MG63 (cell line): ENCODE results near the gene HENMT1. TPM values are rescaled to one million over a fixed set of nuclear protein-coding genes. Genes with fewer than 3 reads are reported as not detected.
"Not testable (repeated sequence)": the region's sequence is repeated elsewhere in the genome, so short reads cannot be mapped to it uniquely, and the experiment has no call there.

Experiments
- DNase-seq: peaks from one replicate; pipeline ENCODE4 v3.0.0-alpha.2; 2020
- H3K27me3 ChIP-seq: fragments of 250-450 bp; sonication (Bioruptor Pico); 2 replicates; pipeline ENCODE4 v1.5.1; 2020; ENCODE audit warnings: mild to moderate bottlenecking, moderate library complexity
- H3K36me3 ChIP-seq: fragments of 250-450 bp; sonication (Bioruptor Pico); 2 replicates; pipeline ENCODE4 v1.5.1; 2020; ENCODE audit warnings: mild to moderate bottlenecking, moderate library complexity
- H3K4me3 ChIP-seq: fragments of 250-450 bp; sonication (Bioruptor Pico); 2 replicates; pipeline ENCODE4 v1.5.1; 2020; ENCODE audit warnings: mild to moderate bottlenecking, moderate library complexity
- H3K9me3 ChIP-seq: fragments of 250-450 bp; sonication (Bioruptor Pico); 2 replicates; pipeline ENCODE4 v1.5.1; 2020; ENCODE audit warnings: mild to moderate bottlenecking, moderate library complexity
- total RNA-seq: library from RNA; depleted of rRNA; stranded (reverse); fragments of >200 nt; shearing (Covaris generic); gene quantifications from 2 replicates; pipeline ENCODE4 v1.2.3, GENCODE V29; 2014; ENCODE audit warnings: low replicate concordance

The HENMT1 gene
- total RNA-seq, 1 experiment from 2014 or later = 12.3 TPM

DNA sequence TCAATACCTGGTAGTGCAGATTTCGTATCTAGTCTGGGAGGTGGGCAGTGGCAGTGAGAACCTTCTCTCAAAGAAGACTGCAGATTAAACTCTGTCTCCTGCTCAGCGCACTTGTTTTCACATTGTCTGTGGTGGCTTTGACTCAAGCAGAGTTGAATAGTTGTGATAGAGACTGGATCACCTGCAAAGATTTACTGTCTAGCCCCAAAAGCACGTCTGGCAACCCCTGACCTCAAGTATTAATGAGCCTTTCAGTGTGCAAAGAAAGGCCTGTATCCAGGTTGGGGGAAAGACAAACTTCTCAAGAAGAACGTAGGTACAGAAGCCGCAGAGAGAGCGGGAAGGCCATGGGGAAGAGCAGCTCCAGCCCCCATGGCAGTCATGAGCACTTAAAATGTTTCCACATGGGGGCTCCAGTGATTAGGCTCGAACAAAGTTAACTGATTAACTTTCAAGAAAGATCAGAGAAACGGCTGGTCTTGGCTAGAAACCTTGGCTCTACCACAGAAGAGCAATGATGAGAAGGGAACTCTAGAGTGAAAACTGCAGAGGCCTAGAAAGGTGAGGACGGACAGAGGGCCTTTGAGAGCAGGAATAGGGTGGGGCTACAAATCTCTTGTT is 15.2 kb downstream of the HENMT1 start:
- H3K4me3 ChIP-seq = no peak overlapping the region
- no peaks in the 10 kb centered on the region for H3K9me3 ChIP-seq
- H3K27me3 ChIP-seq = 0 out of 2 replicates have a peak, but pooled peaks cover 2% of the 10 kb centered on the region
- H3K36me3 ChIP-seq = no peaks in the 10 kb centered on the region
- DNase-seq = no peak

DNA sequence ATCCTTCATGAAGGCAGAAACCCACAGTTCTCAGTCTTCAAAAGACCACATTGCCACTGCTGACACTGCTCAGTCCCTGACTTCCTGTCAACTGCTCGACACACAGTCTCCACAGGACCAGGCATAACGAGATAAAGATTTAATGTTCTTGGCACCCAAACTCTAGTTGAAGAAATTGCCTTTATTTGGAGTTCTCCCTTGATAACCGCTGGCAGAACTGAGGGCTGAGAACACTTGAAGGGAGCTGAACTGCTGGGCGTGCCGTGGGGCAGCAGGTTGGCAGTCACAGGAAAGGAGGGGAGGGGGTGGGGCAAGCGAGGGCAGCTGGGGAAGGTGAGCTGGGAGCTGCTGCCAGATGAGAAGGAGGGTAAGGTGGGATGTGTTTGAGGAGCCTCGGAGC is 15.9 kb downstream of the HENMT1 start:
- H3K9me3 ChIP-seq = no peaks in the 10 kb centered on the region
- no peak for DNase-seq
- H3K36me3 ChIP-seq = no peaks in the 10 kb centered on the region
- H3K27me3 ChIP-seq = 0 out of 2 replicates have a peak, but pooled peaks cover 2% of the 10 kb centered on the region
- no peak overlapping the region for H3K4me3 ChIP-seq

DNA sequence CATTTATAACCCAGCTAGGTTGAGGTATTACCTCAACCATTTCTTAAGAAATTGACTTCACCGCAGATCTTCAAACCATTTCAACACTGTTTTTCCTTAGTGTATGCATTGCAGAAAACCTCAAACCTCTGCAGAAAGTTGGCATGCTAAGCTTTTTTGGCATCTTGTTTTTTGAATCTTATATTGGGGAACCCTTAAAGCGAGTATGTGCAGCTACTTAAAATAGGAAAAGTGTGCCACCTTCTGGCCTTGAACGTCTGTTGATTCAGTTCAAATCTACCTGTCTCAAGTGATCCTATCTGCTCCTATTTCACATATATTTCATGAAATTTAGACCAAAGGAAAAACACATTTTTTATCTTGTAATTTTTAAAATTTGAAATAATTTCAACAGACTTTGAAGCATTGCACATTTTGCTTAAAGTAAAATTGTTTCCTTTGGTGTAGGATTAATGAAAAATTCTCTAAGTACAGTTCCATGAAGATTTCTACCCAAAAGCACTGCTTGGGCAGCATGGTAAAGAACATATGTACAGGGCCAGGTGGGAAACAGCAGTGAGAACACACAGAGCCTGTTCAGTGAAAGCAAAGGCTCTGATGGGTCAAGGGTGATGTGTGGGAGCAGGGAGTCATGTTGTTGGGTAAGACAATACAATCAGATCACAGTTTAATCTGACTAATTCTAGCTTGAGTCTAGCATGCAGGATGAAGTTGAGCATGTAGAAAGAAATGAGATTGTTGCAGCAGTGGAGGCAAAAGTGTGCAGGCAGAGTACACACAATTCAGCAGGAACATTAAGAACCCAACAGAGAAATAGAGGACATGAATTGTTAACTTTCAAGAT is 17.2 kb downstream of the HENMT1 start:
- Histone ChIP-seq H3K4me3 (no peak overlapping the region), H3K27me3 (0 out of 2 replicates have a peak, but pooled peaks cover 2% of the 10 kb centered on the region), H3K36me3 (peaks cover 2% of the 10 kb centered on the region; the same call in 1 of the 2 replicates), H3K9me3 (no peaks in the 10 kb centered on the region)
- DNase-seq = peak; percentile 50

DNA sequence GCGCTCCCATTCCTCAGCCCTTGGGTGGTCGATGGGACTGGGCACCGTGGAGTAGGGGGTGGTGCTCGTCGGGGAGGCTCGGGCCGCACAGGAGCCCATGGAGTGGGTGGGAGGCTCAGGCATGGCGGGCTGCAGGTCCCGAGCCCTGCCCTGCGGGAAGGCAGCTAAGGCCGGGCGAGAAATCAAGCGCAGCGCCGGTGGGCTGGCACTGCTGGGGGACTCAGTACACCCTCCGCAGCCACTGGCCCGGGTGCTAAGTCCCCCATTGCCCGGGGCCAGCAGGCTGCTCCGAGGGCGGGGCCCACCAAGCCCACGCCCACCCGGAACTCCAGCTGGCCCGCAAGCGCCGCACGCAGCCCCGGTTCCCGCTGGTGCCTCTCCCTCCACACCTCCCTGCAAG is 20.0 kb downstream of the HENMT1 start:
- H3K27me3 ChIP-seq, H3K4me3 ChIP-seq, H3K9me3 ChIP-seq, DNase-seq, H3K36me3 ChIP-seq: not testable (repeated sequence)

DNA sequence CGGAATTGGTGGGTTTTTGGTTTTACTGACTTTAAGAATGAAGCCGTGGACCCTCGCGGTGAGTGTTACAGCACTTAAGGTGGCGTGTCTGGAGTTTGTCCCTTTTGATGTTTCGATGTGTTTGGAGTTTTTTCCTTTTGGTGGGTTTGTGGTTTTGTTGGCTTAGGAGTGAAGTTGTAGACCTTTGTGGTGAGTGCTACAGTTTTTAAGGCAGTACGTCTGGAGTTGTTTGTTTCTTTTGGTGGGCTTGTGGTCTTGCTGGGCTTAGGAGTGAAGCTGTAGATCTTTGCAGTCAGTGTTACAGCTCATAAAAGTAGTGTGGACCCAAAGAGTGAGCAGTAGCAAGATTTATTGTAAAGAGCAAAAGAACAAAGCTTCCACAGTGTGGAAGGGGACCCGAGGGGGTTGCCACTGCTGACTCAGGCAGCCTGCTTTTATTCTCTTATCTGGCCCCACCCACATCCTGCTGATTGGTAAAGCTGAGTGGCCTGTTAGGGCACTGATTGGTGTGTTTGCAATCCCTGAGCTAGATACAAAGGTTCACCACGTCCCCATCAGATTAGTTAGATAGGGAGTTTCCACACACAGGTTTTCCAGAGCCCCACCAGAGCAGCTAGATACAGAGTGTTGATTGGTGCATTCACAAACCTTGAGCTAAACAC is 20.9 kb downstream of the HENMT1 start:
- no peaks in the 10 kb centered on the region for H3K9me3 ChIP-seq
- 0 out of 2 replicates have a peak, but pooled peaks cover 2% of the 10 kb centered on the region for H3K27me3 ChIP-seq
- no peak for DNase-seq
- H3K36me3 ChIP-seq = peaks cover 15% of the 10 kb centered on the region
- H3K4me3 ChIP-seq = no peak overlapping the region

DNA sequence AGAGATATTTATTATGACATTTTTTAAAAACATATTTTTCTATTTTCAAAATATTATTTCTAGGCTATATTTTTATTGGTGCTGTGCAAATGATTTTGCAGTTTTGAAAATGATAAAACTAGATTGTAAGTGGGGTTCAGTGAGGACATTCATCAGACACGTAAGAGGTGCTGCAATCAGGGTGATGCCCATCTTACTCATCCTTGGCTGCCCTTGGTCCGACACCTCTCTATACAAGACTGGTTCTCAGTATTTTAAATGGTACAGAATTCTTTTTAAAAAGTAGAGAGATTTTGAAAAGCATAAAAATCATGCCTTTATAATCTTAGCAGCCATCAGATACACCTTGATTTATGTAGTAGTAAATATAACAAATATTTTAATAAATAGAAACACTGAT is 24.0 kb downstream of the HENMT1 start:
- H3K36me3 ChIP-seq = peaks cover 15% of the 10 kb centered on the region
- no peak for DNase-seq
- no peaks in the 10 kb centered on the region for H3K9me3 ChIP-seq
- H3K27me3 ChIP-seq = no peaks in the 10 kb centered on the region
- no peak overlapping the region for H3K4me3 ChIP-seq

DNA sequence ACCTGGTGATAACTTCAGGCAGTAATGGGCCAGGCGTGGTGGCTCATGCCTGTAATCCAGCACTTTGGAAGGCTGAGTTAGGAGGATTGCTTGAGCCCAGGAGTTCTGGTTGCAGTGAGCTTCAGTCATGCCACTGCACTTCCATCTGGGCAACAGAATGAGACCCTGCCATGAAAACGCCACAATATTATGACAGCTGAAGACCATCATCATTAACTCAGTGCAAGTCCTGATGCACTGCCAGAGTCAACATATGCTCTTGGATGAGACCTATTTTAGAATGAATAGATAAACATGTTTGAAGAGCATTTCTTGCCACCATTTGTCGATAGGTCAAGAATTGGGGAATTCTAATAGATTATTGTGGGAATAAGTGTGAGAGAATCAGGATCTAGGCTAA is 26.4 kb downstream of the HENMT1 start:
- Histone ChIP-seq H3K27me3 (no peaks in the 10 kb centered on the region), H3K4me3 (no peak overlapping the region), H3K36me3 (peaks cover 25% of the 10 kb centered on the region), H3K9me3 (no peaks in the 10 kb centered on the region)
- no peak for DNase-seq

DNA sequence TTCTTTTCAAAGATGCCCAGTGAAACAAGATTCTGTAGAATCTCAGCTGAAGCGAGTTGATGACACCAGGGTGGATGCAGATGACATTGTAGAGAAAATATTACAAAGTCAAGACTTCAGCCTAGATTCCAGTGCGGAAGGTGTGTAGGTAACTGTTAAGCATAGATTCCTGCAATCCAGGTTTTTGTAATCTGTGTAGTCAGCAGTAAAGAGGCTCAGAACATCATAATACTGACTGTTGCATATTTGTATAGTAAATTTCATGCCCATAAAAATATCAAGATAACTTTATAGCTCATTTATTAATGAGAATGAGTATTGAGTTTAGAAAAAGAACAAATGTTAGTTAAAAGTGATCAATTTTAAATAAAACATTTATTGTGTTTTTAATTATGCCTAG is 32.2 kb downstream of the HENMT1 start:
- H3K4me3 ChIP-seq = no peak overlapping the region
- no peaks in the 10 kb centered on the region for H3K27me3 ChIP-seq
- no peak for DNase-seq
- peaks cover 14% of the 10 kb centered on the region for H3K36me3 ChIP-seq
- H3K9me3 ChIP-seq = no peaks in the 10 kb centered on the region

DNA sequence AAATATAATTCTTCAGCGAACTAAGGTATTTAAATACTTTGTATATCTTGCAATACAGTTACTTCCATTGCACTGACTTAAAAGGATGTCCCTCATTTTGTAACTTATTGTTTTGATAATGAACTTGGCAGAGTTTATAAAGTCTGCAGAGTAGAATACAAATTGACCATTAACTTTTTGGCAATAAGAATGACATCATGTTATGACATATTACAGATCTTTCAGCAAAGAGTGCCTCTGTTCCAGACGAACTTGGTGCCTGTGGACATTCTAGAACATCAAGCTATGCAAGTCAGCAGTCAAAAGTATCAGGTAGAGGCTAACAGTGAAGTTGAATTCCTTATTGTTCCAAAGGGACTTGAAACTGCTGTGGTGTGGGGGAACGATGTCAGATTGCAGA is 32.9 kb downstream of the HENMT1 start:
- no peaks in the 10 kb centered on the region for H3K27me3 ChIP-seq
- H3K36me3 ChIP-seq = peaks cover 14% of the 10 kb centered on the region
- DNase-seq = no peak
- no peak overlapping the region for H3K4me3 ChIP-seq
- no peaks in the 10 kb centered on the region for H3K9me3 ChIP-seq

DNA sequence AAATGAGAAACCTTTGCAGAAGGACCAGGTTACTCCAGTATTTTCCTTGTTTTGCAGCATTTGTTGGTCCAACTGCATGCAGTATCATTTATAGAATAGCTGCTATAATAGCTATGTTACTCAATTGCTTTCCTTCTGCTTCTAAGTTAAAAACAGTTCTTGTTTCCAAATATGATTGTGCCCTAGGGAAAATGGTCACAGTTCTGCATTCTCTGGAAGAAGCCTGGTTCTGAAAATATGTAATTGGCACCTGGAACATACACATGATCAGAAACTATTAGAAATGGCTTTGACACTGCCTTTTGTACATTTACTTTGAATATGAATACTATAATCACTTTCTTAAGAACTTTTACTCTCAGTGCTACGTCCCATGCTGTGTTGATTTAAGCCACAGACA is 33.6 kb downstream of the HENMT1 start:
- Histone ChIP-seq H3K9me3 (no peaks in the 10 kb centered on the region), H3K27me3 (no peaks in the 10 kb centered on the region), H3K4me3 (no peak overlapping the region), H3K36me3 (peaks cover 17% of the 10 kb centered on the region)
- no peak for DNase-seq

DNA sequence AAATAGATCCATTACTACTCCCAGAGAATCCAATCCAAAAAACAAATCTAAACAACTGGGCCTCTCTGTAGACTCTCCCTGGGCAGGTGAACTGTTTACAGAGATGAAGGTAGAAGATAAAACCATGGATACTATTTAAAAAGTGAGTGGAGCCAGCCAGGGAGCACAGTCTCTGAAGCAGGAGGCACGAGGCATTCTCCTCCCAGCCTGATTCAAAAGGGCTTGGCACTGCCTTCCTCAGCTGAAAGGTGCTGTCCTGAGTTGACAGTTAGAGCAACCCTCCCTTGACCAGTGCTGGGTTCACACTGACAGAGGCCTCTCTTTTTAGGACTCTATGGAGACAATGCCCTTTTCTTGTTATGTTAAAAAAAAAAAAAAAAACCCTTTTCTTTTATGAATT is 36.8 kb downstream of the HENMT1 start:
- peaks cover 10% of the 10 kb centered on the region for H3K36me3 ChIP-seq
- DNase-seq = no peak
- H3K27me3 ChIP-seq = no peaks in the 10 kb centered on the region
- no peaks in the 10 kb centered on the region for H3K9me3 ChIP-seq
- no peak overlapping the region for H3K4me3 ChIP-seq

DNA sequence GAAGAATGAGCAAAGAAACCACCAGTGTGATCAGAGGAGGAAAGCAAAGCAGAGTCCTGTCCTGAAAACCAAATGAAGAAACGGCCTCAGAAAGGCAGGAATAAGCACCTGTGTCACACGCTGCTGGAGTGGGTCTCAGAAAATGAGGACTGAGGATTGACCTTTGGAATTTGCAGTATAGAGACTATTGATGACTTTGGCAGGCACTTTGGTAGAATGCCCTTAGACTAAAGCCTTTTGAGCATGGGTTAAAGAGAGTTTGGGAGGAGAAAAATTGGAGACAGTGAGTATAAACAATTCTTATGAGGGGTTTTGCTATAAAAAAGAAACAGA is 43.2 kb downstream of the HENMT1 start:
- Histone ChIP-seq H3K4me3 (no peak overlapping the region), H3K27me3 (no peaks in the 10 kb centered on the region), H3K36me3 (peaks cover 9% of the 10 kb centered on the region), H3K9me3 (no peaks in the 10 kb centered on the region)
- no peak for DNase-seq

DNA sequence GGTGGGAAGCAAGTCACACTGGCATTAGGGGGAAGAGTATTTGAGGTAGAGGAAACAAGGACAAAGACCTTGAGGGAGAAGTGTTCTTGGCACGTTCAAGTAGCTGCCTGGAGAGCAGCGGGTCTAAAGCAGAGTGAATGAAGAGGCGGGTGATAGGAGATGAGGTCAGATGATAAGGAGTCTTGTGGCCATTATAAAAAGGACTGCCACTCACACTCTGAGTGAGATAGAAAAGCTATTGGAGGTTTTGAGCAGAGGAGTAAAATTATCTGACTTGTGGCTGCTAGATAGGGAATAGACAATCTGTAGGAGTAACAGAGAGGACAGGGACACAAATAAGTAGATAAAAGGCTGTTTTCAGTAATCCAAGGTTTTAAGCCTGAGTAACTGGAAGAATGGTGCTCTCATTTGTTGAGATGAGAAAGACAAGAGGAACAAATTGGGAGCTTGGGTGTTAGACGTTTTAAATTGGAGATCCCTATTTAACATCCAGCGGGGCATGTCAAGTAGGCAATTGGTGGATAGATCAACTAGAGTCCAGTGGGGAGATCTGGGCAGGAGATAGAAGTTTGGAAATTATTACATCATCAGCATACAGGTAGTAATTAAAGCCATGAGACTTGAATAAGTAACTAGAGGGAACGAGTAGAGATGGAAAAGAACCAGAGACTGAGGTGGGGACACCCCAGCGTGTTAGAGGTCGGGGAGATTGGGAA is 43.7 kb downstream of the HENMT1 start:
- DNase-seq = no peak
- H3K9me3 ChIP-seq = no peaks in the 10 kb centered on the region
- no peak overlapping the region for H3K4me3 ChIP-seq
- H3K27me3 ChIP-seq = no peaks in the 10 kb centered on the region
- peaks cover 8% of the 10 kb centered on the region for H3K36me3 ChIP-seq

DNA sequence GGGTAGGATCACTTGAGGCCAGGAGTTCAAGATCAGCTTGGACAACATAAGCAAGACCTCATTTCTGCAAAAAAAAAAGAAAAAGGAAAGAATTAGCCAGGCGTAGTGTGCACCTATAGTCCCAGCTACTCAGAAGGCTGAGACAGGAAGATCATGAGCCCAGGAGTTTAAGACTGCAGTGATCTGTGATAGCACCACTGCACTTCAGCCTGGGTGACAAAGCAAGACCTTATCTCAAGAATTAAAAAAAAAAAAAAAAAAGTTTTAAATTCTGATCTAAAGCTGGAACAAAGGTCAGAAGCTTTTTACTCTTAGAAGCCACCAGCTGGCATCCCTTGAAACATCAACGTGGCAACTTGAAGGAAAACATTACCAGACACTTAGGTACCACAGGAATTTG is 45.3 kb downstream of the HENMT1 start:
- peaks cover 7% of the 10 kb centered on the region for H3K36me3 ChIP-seq
- no peaks in the 10 kb centered on the region for H3K9me3 ChIP-seq
- no peak for DNase-seq
- no peak overlapping the region for H3K4me3 ChIP-seq
- H3K27me3 ChIP-seq = no peaks in the 10 kb centered on the region

DNA sequence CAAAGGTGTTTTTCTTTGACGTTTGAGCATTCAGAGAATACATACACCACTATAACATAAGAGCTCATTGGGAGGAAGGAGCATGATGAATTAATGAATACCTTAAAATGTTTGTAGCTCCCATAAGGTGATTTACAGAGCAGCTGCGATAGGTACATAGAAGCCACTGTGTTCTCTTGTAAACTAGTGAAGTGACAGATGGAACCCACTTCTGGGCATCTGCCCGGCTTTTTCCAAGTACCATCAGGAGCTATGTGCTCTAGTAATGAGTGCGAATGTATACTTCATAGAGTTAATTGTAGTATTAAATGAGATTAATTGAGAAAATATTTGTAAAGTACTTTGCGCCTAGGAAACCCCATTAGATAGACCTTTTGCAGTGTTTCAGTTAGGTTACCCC is 48.4 kb downstream of the HENMT1 start:
- Histone ChIP-seq H3K27me3 (no peaks in the 10 kb centered on the region), H3K36me3 (peaks cover 7% of the 10 kb centered on the region), H3K9me3 (no peaks in the 10 kb centered on the region), H3K4me3 (no peak overlapping the region)
- no peak for DNase-seq

DNA sequence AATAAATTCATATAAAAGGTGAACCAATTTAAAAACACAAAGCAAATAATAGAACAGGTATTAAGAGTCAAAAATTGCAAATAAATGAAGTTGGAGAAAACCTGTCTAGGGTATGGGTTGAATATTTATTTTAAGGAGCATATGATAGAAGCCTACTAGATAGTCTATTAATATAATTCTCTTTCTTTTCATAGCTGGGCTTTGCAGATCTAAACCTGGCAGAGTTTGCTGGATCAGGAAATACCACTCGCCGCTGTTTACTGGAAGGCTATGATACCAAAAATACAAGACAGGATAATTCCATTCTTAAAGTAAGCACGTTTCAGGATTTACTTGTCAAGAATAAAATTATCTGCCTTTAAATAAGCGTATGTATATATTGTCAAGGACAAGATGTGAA is 48.9 kb downstream of the HENMT1 start:
- no peaks in the 10 kb centered on the region for H3K9me3 ChIP-seq

DNA sequence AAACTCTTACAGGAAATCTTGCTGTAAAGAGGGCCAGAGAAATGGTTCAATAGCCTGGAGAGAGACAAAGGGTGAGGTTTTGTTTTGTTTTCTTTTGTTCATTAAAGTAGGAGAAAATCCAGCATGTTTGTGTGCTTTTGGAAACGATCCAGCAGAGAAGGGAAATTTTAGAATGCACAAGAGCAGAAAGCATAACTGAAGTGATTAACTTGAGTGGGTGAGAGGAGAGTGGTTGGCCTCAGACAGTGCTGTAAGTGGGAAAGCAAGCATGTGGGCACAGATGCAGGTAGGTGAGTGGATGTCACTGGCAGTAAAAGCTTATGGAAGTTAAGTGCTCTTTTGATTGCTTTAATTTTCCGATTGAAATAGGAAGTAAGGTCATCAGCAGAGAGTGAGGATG is 50.8 kb downstream of the HENMT1 start:
- Histone ChIP-seq H3K36me3 (peaks cover 4% of the 10 kb centered on the region), H3K9me3 (no peaks in the 10 kb centered on the region)
- DNase-seq = no peak

More for the DNA sequence above, 48.9 kb downstream of the HENMT1 start:
- H3K36me3 ChIP-seq = peaks cover 7% of the 10 kb centered on the region
- DNase-seq = no peak
- no peaks in the 10 kb centered on the region for H3K27me3 ChIP-seq
- H3K4me3 ChIP-seq = no peak overlapping the region

More for the DNA sequence above, 50.8 kb downstream of the HENMT1 start:
- Histone ChIP-seq H3K4me3 (no peak overlapping the region), H3K27me3 (no peaks in the 10 kb centered on the region)
